OCI-LY3 (cell line): Measurements from ENCODE around the gene LRRC3C.

Experiments
- H2AFZ ChIP-seq: fragments of 200-600, 300-600 bp; shearing (Covaris generic); 2 replicates; pipeline ENCODE4 v1.6.0; 2014; ENCODE audit warnings: antibody characterized with exemption, low read depth, low read length
- H3K27ac ChIP-seq: fragments of 200-600, 300-600 bp; sonication (generic); 2 replicates; pipeline ENCODE4 v1.5.1; 2014; ENCODE audit warnings: mild to moderate bottlenecking, low read length, moderate library complexity, mixed read lengths
- H3K27me3 ChIP-seq: fragments of 200-600, 300-600 bp; sonication (generic); 2 replicates; pipeline ENCODE4 v1.6.1; 2014; ENCODE audit warnings: low read depth, low read length, mixed read lengths
- H3K36me3 ChIP-seq: fragments of 200-600, 300-600 bp; sonication (generic); replicated peaks from 2 replicates; pipeline ENCODE3; 2014; ENCODE audit warnings: low read depth, low read length, mixed read lengths
- H3K4me1 ChIP-seq: fragments of 300-600, 200-600 bp; sonication (generic); 2 replicates; pipeline ENCODE4 v1.6.1; 2014; ENCODE audit warnings: low read length, mixed read lengths
- H3K4me2 ChIP-seq: fragments of 200-600, 300-600 bp; sonication (generic); 2 replicates; pipeline ENCODE4 v1.6.1; 2014; ENCODE audit warnings: low read length, mixed read lengths
- H3K4me3 ChIP-seq: fragments of 300-600, 200-600 bp; sonication (generic); 2 replicates; pipeline ENCODE4 v1.5.1; 2014; ENCODE audit warnings: antibody characterized with exemption, mild to moderate bottlenecking, low read length, moderate library complexity
- H3K79me2 ChIP-seq: fragments of 300-600, 200-600 bp; shearing (Covaris generic); 2 replicates; pipeline ENCODE4 v1.6.1; 2014; ENCODE audit warnings: mild to moderate bottlenecking, low read length, mixed read lengths
- H3K9ac ChIP-seq: fragments of 300-600, 200-600 bp; shearing (Covaris generic); 2 replicates; pipeline ENCODE4 v1.6.0; 2014; ENCODE audit warnings: mild to moderate bottlenecking, low read length, moderate library complexity
- H3K9me3 ChIP-seq: fragments of 200-600, 300-600 bp; shearing (Covaris generic); 2 replicates; pipeline ENCODE4 v1.6.1; 2014; ENCODE audit warnings: low read length, mixed read lengths; ENCODE audit not compliant: insufficient read depth
- H4K20me1 ChIP-seq: fragments of 200-600, 300-600 bp; sonication (generic); 2 replicates; pipeline ENCODE4 v1.6.1; 2016; ENCODE audit warnings: low read length, mixed read lengths; ENCODE audit not compliant: insufficient read depth
- CTCF ChIP-seq: fragments of 200-600, 300-600 bp; sonication (generic); IDR thresholded peaks from 2 replicates; pipeline ENCODE4 v1.5.1; 2014; ENCODE audit warnings: antibody characterized with exemption, low read length, low read depth
- EZH2phosphoT487 ChIP-seq: fragments of 200-600 bp; shearing (Covaris generic); IDR thresholded peaks from 2 replicates; pipeline ENCODE4 v1.6.1; 2018; ENCODE audit warnings: antibody characterized with exemption, mixed run types, low read depth

Gene LRRC3C

GRCh38 chr17:39938140-39938869 lies 10.8 kb downstream of the LRRC3C start:
- H3K9ac ChIP-seq = no peak overlapping the region
- H3K4me3 ChIP-seq = no peak overlapping the region
- H3K27ac ChIP-seq = no peak overlapping the region
- no peaks in the 10 kb centered on the region for H3K9me3 ChIP-seq
- no peaks in the 10 kb centered on the region for H3K36me3 ChIP-seq
- H4K20me1 ChIP-seq = no peaks in the 10 kb centered on the region
- H2AFZ ChIP-seq = no peak overlapping the region
- no peaks in the 10 kb centered on the region for H3K27me3 ChIP-seq
- TF ChIP-seq EZH2phosphoT487 (no peak), CTCF (no peak)
- H3K4me2 ChIP-seq = no peak overlapping the region
- H3K79me2 ChIP-seq = no peaks in the 10 kb centered on the region
- H3K4me1 ChIP-seq = peaks cover 13% of the 10 kb centered on the region

- H3K36me3 ChIP-seq = no peaks in the 10 kb centered on the region
- H3K4me2 ChIP-seq = no peak overlapping the region
- H3K27ac ChIP-seq = no peak overlapping the region
- no peak overlapping the region for H3K9ac ChIP-seq
- H3K27me3 ChIP-seq = no peaks in the 10 kb centered on the region
- no peaks in the 10 kb centered on the region for H4K20me1 ChIP-seq
- no peaks in the 10 kb centered on the region for H3K79me2 ChIP-seq
- no peaks in the 10 kb centered on the region for H3K9me3 ChIP-seq
- H3K4me1 ChIP-seq = peaks cover 13% of the 10 kb centered on the region
- H2AFZ ChIP-seq = no peak overlapping the region
- H3K4me3 ChIP-seq = no peak overlapping the region
- TF ChIP-seq EZH2phosphoT487 = no peak
- TF ChIP-seq CTCF = no peak
Observed at GRCh38 chr17:39939106-39939505, 11.6 kb downstream of the LRRC3C start.

GRCh38 chr17:39939588-39940419 lies 12.3 kb downstream of the LRRC3C start:
- Histone ChIP-seq H3K4me2 (peak overlapping the region; percentile 29), H3K27ac (no peak overlapping the region), H2AFZ (peak overlapping the region; percentile 66), H3K79me2 (no peaks in the 10 kb centered on the region), H3K4me1 (peaks cover 13% of the 10 kb centered on the region), H4K20me1 (no peaks in the 10 kb centered on the region), H3K9ac (no peak overlapping the region), H3K9me3 (no peaks in the 10 kb centered on the region), H3K36me3 (no peaks in the 10 kb centered on the region), H3K27me3 (no peaks in the 10 kb centered on the region), H3K4me3 (no peak overlapping the region)
- TF ChIP-seq EZH2phosphoT487 = no peak
- TF ChIP-seq CTCF = peak; percentile 50

- Histone ChIP-seq H3K4me1 (peaks cover 13% of the 10 kb centered on the region), H3K36me3 (no peaks in the 10 kb centered on the region), H3K9me3 (no peaks in the 10 kb centered on the region), H2AFZ (no peak overlapping the region), H3K4me3 (no peak overlapping the region), H3K79me2 (no peaks in the 10 kb centered on the region), H3K4me2 (no peak overlapping the region), H3K9ac (no peak overlapping the region), H3K27ac (no peak overlapping the region), H3K27me3 (no peaks in the 10 kb centered on the region), H4K20me1 (no peaks in the 10 kb centered on the region)
- TF ChIP-seq EZH2phosphoT487 = no peak
- no peak for TF ChIP-seq CTCF
Observed at GRCh38 chr17:39943702-39944392, 16.3 kb downstream of the LRRC3C start.
